HUES64 (cell line): Measurements from ENCODE around the gene DYNC2I2.
"Not testable (repeated sequence)": the region's sequence is repeated elsewhere in the genome, so short reads cannot be mapped to it uniquely, and the experiment has no call there.

Source experiments
- H3K27ac ChIP-seq: 2 replicates; pipeline ENCODE4 v1.7.0; 2013; ENCODE audit warnings: low read depth, low read length, inconsistent platforms
- H3K27me3 ChIP-seq: 2 replicates; pipeline ENCODE4 v1.6.1; 2013; ENCODE audit warnings: mild to moderate bottlenecking, low read length; ENCODE audit not compliant: insufficient read depth
- H3K36me3 ChIP-seq: 2 replicates; pipeline ENCODE4 v1.6.1; 2013; ENCODE audit warnings: mild to moderate bottlenecking, low read length; ENCODE audit not compliant: insufficient read depth
- H3K4me1 ChIP-seq: 2 replicates; pipeline ENCODE4 v1.6.1; 2013; ENCODE audit warnings: mild to moderate bottlenecking, low read length, moderate library complexity; ENCODE audit not compliant: insufficient read depth
- H3K4me3 ChIP-seq: 2 replicates; pipeline ENCODE4 v1.5.1; 2013; ENCODE audit warnings: mild to moderate bottlenecking, low read length, moderate library complexity
- H3K9ac ChIP-seq: 2 replicates; pipeline ENCODE4 v1.6.1; 2013; ENCODE audit warnings: mild to moderate bottlenecking, low read depth, low read length
- H3K9me3 ChIP-seq: 2 replicates; pipeline ENCODE4 v1.6.1; 2013; ENCODE audit warnings: low read depth, low read length; ENCODE audit not compliant: insufficient read depth
- WGBS: fragments of 150-250, 120-280 bp; methylation state at CpG from one replicate; pipeline ENCODE4 v1.1.7; 2013; ENCODE audit warnings: missing lambda C conversion rate; 5-methylcytosine and 5-hydroxymethylcytosine counted together

The DYNC2I2 gene

DNA sequence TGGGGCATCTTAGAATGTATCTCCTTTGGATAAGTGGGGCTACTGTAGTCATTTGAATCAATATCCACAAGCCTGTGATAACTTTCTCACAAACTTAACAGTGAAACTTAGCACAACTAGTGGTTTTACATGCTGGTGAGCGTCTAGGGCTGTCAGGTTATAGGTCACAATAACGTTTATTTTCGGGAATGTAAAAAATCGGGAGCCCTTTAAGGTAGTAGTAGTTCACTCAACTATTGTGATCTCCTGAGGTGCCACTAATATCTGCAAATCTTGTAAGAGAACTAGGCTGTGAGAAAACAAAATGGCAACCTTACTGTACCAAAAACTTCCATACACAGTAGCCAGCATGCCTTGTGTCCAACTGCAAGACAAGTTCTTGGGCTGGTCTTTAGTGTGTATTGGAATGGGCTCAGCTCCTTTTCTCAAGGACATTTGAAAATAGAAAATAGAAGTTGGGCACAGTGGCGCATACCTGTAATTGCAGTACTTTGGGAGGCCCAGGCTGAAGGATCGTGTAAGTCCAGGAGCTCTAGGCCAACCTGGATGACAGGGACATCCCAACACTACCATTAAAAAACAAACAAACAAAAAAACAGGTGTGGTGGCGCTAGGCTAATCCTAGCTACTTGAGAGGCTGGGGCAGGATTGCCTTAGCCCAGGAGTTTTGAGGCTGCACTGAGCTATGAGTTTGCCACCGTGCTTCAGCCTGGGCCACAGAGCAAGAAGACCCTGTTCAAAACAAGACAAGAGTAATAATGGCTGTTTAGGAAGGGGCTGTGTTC, 40.5 kb upstream of the DYNC2I2 start:
- H3K36me3 ChIP-seq: peaks cover 50% of the 10 kb centered on the region
- no peak overlapping the region for H3K9ac ChIP-seq
- H3K27ac ChIP-seq: no peak overlapping the region
- H3K4me3 ChIP-seq: no peak overlapping the region
- no peaks in the 10 kb centered on the region for H3K4me1 ChIP-seq
- no peaks in the 10 kb centered on the region for H3K9me3 ChIP-seq
- WGBS: 82% methylated on average over 8 of the region's 8 CpGs
- H3K27me3 ChIP-seq: no peaks in the 10 kb centered on the region

DNA sequence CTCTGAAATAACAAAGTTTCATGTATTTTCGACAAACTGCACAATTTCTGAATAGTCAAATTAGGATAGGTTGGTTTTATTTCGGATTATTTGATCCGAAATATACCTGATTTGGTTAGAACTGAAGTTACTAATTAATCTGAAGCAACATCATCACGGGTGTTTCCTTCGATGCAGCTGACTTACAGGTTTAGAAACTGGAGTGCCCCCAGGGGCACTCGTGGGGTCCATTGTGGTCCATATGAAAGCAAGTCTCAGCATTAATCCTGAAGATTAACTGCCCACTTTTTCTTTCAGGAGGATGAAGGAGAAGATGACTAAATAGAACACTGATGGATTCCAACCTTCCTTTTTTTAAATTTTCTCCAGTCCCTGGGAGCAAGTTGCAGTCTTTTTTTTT, 37.7 kb upstream of the DYNC2I2 start:
- Histone ChIP-seq H3K27ac (no peak overlapping the region), H3K4me3 (no peak overlapping the region), H3K9ac (no peak overlapping the region), H3K4me1 (peaks cover 11% of the 10 kb centered on the region), H3K36me3 (peaks cover 69% of the 10 kb centered on the region), H3K9me3 (no peaks in the 10 kb centered on the region), H3K27me3 (no peaks in the 10 kb centered on the region)
- 96% methylated on average over 6 of the region's 6 CpGs for WGBS

DNA sequence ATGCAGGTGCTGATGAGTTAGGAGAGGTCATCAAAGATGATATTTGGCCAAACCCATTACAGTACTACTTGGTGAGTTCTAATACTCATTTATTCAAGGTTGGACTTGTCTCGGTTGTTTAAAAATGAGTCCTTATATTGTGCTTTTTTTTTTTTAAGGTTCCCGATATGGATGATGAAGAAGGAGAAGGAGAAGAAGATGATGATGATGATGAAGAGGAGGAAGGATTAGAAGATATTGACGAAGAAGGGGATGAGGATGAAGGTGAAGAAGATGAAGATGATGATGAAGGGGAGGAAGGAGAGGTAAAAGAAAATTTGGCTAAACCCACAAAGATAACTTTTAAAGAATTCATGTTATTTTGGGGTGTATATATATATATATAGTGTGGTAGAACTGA, 37.1 kb upstream of the DYNC2I2 start:
- WGBS: 98% methylated on average over 3 of the region's 3 CpGs
- Histone ChIP-seq H3K4me1 (peaks cover 11% of the 10 kb centered on the region), H3K36me3 (peaks cover 69% of the 10 kb centered on the region)
- H3K4me3 ChIP-seq, H3K27ac ChIP-seq, H3K9me3 ChIP-seq, H3K9ac ChIP-seq, H3K27me3 ChIP-seq: not testable (repeated sequence)

DNA sequence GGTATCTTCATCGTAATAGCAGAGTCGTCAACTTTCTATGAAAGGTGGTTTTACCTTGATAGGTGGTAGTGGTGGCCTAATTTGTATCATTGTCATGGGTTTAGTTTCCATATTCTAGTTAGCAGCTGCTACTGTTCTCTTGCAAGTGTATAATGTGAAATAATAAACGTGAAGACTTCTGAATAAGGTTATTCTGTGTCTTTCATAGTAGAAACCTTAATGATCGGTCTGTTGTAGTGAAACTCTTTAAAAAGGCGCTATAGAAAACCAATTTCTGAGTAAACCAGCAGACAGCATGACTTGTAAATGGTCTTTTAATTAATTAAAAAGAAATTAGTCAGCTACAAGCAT, 34.0 kb upstream of the DYNC2I2 start:
- Histone ChIP-seq H3K27me3 (no peaks in the 10 kb centered on the region), H3K4me1 (peaks cover 25% of the 10 kb centered on the region), H3K9ac (peak overlapping the region; percentile 97), H3K27ac (peak overlapping the region; percentile 85), H3K4me3 (peak overlapping the region; percentile 96), H3K36me3 (peaks cover 50% of the 10 kb centered on the region), H3K9me3 (no peaks in the 10 kb centered on the region)
- 8% methylated on average over 5 of the region's 5 CpGs for WGBS

DNA sequence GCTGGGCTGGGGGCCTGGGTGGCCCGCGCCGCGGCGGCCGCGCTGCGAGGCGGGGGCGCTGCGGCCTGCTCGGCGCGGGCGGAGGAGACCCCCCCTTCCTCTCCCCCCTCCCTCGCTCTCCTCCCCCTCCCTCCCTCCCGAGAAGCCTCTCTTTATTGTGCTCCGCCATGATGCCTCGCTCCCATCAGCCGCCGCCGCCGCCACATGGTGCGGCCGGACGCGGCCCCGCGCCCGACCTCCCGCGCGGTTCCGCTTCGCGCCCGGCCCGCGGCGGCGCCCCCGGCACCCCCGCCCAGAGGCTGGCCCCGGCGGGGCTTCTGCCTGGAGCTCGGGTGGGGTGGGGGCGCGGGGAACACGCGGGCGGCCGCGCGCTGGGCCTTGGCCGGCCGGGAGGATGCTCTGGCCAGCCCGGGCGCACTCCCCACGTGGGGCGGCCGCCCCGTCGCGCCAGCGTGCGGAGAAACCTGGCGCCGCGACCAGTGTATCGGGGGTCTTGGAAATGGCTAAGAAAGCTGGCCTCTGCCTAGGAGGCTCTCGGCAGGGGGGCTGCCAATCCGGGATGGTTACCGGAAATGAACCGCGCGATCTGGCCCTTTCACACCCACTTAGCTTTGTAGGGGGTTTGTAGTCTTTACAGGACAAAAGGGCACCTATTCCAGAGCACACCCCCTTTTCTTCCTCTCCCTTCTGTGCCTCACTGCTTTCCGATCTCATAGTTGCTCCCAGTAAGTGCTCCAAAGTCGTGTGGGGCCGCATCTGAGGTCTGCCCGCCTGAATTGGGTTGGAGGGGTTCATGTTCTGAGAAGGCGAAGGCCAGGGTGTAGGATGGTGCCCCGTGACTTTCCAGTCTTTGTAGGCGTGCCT, 33.4 kb upstream of the DYNC2I2 start:
- H3K9ac ChIP-seq: peak overlapping the region; percentile 97
- H3K36me3 ChIP-seq: peaks cover 45% of the 10 kb centered on the region
- H3K4me1 ChIP-seq: peaks cover 30% of the 10 kb centered on the region
- peak overlapping the region; percentile 85 for H3K27ac ChIP-seq
- peak overlapping the region; percentile 96 for H3K4me3 ChIP-seq
- no peaks in the 10 kb centered on the region for H3K27me3 ChIP-seq
- H3K9me3 ChIP-seq: no peaks in the 10 kb centered on the region
- WGBS: under 1% methylated on average over 79 of the region's 83 CpGs

DNA sequence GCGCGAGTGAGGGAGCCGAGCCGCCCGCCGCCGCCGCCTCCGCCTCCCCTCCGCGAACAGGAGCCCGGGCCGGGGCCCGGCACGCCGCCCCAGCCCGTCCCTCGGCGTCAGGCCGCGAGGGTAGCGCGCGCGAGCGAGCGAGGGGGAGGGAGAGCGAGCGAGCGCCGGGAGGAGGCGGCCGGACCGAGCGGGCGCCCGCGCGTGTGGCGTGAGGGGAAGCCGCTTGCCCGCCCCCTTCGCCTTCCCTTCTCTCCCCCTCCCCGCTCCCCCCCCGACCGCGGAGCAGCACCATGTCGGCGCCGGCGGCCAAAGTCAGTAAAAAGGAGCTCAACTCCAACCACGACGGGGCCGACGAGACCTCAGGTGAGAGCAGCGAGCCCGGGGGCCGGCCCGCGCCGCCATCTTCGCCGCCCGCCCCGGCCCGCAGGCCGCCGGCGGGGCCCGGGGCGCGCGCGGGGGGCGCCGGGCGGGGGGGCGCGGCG, 32.7 kb upstream of the DYNC2I2 start:
- under 1% methylated on average over 79 of the region's 80 CpGs for WGBS
- Histone ChIP-seq H3K27me3 (no peaks in the 10 kb centered on the region), H3K4me3 (peak overlapping the region; percentile 72), H3K9ac (peak overlapping the region; percentile 90), H3K27ac (peak overlapping the region; percentile 95; the same call in 1 of the 2 replicates), H3K36me3 (peaks cover 41% of the 10 kb centered on the region), H3K9me3 (no peaks in the 10 kb centered on the region), H3K4me1 (peaks cover 31% of the 10 kb centered on the region)

DNA sequence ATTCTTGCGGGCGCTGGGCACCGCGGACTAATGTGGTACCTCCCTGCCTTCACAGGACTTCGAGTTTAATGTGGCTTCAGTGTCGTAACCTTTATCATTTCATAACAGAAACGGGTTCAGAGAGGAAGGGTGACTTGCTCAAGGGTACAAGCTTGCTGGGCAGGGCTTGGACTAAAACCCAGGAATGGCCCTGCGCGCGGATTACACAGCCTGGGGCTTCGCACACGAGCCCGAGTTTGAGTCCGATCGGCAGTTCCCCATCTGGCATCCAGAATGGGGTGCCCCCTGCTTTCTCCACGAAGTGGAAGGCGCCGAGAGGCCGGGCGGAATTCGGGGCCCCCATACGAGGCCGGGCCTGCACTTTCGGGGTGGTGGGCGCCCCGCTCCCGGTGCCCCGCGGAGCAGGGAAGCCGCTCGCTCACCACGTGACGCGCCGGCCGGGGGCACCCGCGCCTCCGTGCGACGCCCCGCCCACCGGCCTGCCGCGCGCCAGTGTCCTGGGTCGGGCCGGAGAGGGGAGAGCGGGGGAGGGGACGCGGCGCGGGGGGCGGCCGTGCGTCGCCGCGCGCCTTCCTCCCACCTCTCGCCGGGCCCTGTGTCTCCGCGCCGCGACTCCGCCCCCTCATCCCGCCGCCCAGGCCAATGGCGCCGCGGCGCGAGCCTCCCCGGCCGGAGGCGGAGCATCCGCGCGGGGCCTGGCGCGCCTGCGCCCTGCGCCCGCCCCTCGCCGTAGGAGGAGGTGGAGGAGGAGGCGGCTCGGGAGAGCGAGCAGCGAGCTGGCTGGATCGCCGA, 32.0 kb upstream of the DYNC2I2 start, which contains the start of gene SET:
TSS of gene SET (plus strand) at position 722 of the 792 bp plus-strand sequence. CDS start 361 bp downstream, outside the sequence.
- Histone ChIP-seq H3K4me3 (peak within 1 kb of the TSS; percentile 96), H3K36me3 (peaks cover 35% of the 10 kb centered on the region), H3K9ac (peak within 1 kb of the TSS; percentile 97), H3K4me1 (peaks cover 31% of the 10 kb centered on the region), H3K9me3 (no peaks in the 10 kb centered on the region), H3K27ac (peak within 1 kb of the TSS; percentile 95), H3K27me3 (no peaks in the 10 kb centered on the region)
- 3% methylated on average over 93 of the region's 93 CpGs for WGBS

DNA sequence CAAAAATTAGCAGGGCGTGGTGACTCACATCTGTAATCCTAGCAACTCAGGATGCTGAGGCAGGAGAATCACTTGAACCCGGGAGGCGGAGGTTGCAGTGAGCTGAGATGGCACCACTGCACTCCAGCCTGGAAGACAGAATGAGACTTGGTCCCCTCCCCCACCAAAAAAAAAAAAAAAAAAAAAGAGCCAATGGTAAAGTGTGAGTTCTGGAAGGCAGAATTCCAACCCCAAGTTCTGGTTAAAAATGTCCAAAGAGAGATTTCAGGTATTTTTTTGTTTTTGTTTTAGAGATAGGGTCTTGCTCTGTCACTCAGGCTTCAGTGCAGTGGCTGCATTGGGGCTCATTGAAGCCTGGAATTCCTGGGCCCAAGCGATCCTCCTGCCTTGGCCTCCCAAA, 30.8 kb upstream of the DYNC2I2 start:
- WGBS: 71% methylated on average over 4 of the region's 4 CpGs
- Histone ChIP-seq H3K36me3 (peaks cover 22% of the 10 kb centered on the region), H3K9me3 (no peaks in the 10 kb centered on the region), H3K9ac (no peak overlapping the region), H3K27ac (no peak overlapping the region), H3K4me3 (peak overlapping the region; percentile 72; the same call in 1 of the 2 replicates), H3K4me1 (peaks cover 31% of the 10 kb centered on the region), H3K27me3 (no peaks in the 10 kb centered on the region)

DNA sequence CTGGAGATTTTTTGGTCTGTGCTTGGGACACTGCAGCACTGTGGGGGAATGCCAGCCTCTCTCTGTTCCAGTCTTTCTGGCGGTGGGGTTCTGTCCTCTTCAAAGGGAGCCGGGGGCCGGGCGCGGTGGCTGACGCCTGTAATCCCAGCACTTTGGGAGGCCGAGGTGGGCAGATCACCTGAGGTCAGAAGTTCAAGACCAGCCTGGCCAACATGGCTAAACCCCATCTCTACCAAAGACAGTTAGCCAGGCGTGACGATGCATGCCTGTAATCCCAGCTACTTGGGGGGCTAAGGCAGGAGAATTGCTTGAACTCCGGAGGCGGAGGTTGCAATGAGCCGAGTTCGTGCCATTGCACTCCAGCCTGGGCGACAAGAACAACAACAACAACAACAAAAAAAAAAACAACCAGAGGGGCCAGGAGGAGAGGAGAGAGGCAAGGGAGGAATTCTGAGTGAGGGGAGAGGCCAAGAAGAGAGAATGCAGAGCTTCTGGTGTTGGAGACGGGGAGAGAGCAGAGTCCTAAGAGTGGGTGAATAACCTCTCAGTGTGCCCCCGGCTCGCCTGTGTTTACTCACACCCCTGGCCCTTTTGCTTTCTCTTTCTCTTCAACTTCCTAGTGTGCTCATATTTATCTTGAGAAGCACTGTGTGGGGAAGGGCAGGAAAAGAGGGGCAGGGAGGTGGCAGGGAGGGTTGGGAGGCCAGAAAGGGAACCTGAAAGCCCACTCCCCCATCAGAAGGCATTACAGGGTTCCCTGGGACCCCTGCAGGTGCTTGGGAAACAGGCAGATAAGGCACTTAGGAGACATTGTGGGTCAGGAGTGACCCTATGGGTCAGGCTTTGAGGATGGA, 29.2 kb upstream of the DYNC2I2 start:
- H3K9me3 ChIP-seq: no peaks in the 10 kb centered on the region
- no peak overlapping the region for H3K27ac ChIP-seq
- peaks cover 7% of the 10 kb centered on the region for H3K36me3 ChIP-seq
- H3K27me3 ChIP-seq: no peaks in the 10 kb centered on the region
- 0 out of 2 replicates have a peak overlapping the region, but pooled peaks have one; percentile 98 for H3K9ac ChIP-seq
- WGBS: 41% methylated on average over 12 of the region's 17 CpGs
- H3K4me3 ChIP-seq: peak overlapping the region; percentile 96
- H3K4me1 ChIP-seq: peaks cover 23% of the 10 kb centered on the region
